ENCODE measurements around the gene AURKAIP1. TPM values are rescaled to one million over a fixed set of nuclear protein-coding genes. Genes with fewer than 3 reads are reported as not detected.

The AURKAIP1 gene
- total RNA-seq, 4 donors from 2014 or later = 92.7 to 134 (median 123) TPM

DNA sequence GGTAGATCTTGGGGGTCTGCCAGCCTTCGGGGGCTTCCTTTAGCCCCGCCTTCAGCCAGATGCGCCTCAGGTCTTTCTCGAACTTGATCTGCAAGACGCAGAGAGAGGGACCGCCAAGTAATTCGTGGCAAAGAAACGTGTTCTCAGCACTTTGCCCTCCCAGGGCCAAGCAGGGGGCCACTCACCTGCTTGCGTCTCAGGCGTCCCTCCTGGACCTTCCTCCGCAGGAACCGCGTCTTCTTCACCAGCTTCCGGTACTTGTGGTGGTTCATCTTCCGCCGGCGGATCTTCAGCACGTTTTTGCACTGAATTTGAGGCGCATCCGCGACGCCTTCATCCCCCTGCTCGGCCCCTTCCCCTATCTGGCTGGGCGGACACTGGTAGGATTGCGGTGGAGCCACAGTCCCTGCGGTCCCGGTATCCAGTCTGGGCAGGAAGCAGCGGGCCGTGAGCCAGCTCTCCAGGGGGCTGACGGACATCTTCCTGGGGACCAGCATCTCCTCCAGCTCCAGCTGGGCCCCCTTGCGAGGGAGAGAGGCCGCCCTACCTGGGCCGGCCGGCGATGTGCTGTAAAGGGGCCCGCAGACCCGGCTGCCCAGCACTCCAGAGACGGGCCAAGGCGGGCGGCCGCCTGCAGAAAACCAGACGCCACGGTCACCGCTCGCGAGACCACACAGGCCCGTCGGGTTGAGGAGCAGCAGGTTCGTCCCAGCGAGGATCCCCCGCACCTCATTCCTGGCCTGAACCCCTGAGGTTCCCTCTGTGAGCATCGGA lies 1.0 kb downstream of the AURKAIP1 start:
- 20 to 63% methylated on average over 1 to 40 of the region's 52 CpGs for WGBS, 2 donors
- Histone ChIP-seq H3K27ac (peak overlapping the region; percentile 95 to 97 (median 97)), H3K4me1 (peaks cover 26 to 56% (median 38%) of the 10 kb centered on the region in 3 donors), H3K36me3 (peaks cover 0 to 20% (median 0%) of the 10 kb centered on the region in 3 donors), H3K4me3 (peak overlapping the region; percentile 85 to 100 (median 96)), H3K9me3 (no peaks in the 10 kb centered on the region), H3K27me3 (no peaks in the 10 kb centered on the region)
- no peak for TF ChIP-seq POLR2A (IDR thresholded peaks at IDR 0.05)
- TF ChIP-seq, protein P1, sequence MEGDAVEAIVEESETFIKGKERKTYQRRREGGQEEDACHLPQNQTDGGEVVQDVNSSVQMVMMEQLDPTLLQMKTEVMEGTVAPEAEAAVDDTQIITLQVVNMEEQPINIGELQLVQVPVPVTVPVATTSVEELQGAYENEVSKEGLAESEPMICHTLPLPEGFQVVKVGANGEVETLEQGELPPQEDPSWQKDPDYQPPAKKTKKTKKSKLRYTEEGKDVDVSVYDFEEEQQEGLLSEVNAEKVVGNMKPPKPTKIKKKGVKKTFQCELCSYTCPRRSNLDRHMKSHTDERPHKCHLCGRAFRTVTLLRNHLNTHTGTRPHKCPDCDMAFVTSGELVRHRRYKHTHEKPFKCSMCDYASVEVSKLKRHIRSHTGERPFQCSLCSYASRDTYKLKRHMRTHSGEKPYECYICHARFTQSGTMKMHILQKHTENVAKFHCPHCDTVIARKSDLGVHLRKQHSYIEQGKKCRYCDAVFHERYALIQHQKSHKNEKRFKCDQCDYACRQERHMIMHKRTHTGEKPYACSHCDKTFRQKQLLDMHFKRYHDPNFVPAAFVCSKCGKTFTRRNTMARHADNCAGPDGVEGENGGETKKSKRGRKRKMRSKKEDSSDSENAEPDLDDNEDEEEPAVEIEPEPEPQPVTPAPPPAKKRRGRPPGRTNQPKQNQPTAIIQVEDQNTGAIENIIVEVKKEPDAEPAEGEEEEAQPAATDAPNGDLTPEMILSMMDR (IDR thresholded peaks at IDR 0.05) = no peak
- intact Hi-C loops (cut with DNase I) = no loop called here
- no peak for DNase-seq

DNA sequence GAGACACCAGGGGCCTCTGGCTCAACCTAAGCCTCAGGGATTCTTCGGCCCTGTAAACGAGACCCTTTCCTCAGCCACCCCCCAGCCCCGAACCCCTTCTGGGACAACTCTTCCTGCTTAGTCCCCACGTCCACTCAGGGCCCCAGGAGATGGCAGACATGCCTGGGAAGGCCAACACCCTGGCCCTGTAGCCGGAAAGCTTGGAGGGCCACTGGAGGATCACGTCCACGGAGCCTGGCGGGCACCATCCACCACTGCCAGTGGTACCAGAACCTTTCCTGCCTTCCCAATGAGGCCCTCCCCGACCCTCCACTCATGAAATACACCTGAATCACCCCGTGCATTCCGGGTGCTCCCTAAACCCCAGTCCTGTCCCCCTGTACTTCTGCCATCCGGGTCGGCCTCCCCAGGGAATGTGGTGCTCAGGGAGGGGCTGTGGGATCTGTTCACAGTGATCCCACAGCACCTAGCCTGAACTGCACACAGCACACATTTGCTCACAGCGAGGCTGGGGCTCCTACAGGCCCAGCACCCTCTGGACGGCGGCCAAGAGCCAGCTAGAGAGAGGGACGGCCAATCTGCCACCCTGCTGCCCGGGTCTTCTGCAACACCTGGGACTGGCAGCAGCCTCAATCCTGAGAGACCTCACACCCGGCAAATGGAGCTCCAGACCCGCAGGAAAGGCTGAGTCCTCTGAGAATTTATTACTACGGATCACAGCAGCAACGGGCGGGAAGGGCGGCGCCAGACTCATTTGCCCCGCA lies 1.8 kb downstream of the AURKAIP1 start:
- H3K36me3 ChIP-seq = peaks cover 0 to 20% (median 0%) of the 10 kb centered on the region in 3 donors
- no peak overlapping the region for H3K27ac ChIP-seq
- no peaks in the 10 kb centered on the region for H3K9me3 ChIP-seq
- 61 to 79% methylated on average over 10 to 13 of the region's 26 CpGs for WGBS, 2 donors
- peaks cover 26 to 56% (median 38%) of the 10 kb centered on the region in 3 donors for H3K4me1 ChIP-seq
- no peak for DNase-seq
- intact Hi-C loops (cut with DNase I) = no loop called here
- TF ChIP-seq, protein P1 (IDR thresholded peaks at IDR 0.05) = no peak
- TF ChIP-seq POLR2A (IDR thresholded peaks at IDR 0.05) = no peak
- H3K4me3 ChIP-seq = peak overlapping the region in 2 of 4 donors; percentile 85 to 96
- H3K27me3 ChIP-seq = no peaks in the 10 kb centered on the region

DNA sequence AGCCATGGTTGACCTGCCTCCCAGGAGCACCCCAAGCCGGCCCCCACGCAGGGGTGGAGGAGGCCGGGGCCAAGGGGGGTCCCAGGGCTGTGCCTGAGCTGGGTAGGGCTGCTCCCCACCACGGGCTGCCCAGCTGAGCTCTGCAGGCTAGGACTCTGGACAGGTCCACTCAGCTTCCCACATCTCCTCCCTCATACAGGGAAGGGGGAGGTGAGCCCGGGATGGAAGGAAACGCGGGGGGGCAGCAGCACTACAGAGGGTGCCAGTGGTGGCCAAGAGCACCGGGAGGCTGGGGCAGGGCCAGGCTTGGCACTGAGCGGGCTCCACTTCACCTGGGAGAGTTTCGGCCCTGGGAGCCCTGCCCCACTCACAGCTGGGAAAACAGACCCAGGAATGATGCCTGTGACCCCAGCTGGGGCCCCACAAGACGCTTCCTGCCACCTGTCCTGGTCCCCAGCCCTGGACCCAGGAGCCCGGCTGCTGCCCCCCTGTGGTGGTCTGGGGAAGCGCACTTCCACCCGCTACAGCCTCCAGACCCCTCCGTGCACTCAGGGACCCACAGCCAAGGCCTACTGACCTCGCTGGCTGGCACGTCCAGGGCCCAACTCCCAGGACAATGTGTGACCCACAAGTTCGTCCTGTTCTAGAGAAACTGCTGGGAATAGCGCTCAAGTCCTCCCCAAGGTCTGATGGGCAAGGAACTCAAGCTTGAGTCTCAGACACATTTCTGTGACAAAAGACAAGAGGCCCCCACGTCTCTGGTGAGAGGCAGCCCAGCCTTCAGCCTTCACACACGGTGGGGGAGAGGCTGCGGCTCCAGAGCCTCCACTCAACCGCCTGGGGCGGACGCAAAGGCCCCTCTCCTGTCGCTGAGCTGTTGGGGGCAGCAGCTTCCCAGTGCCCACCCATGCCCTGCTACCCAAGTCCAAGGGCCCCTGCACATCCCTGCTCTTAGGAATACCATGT lies 3.0 kb downstream of the AURKAIP1 start:
- Histone ChIP-seq H3K27me3 (no peaks in the 10 kb centered on the region), H3K27ac (peak overlapping the region in 1 of 4 donors; percentile 14), H3K4me3 (peak overlapping the region in 1 of 4 donors; percentile 33), H3K36me3 (peaks cover 0 to 20% (median 0%) of the 10 kb centered on the region in 3 donors), H3K9me3 (no peaks in the 10 kb centered on the region), H3K4me1 (peaks cover 26 to 54% (median 38%) of the 10 kb centered on the region in 3 donors)
- DNase-seq = no peak
- no peak for TF ChIP-seq POLR2A (IDR thresholded peaks at IDR 0.05)
- TF ChIP-seq, protein P1 (IDR thresholded peaks at IDR 0.05) = peak; percentile 77 to 97 (median 90)
- 25% methylated on average over 16 of the region's 26 CpGs; no CpG with 5 or more reads in 1 of the 2 donors for WGBS, 2 donors
- intact Hi-C loops (cut with DNase I) = no loop called here

DNA sequence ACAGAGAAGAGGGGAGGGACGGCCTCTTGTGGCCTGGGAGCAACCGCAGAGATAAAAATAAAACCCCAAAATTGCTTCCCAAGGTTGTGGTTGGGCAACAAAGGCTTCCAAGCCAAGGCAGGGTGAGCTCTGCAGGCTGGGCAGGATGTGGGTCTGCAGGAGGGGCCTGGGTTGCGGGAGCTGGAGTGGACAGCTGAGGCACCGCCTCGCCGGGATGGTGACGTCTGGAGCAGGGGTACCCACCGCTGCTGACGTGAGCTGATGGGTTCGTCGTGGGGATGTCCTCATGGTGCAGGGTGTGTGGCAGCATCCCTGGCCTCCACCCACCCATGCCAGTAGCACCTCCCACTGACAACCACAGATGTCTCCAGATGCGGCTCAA lies 3.7 kb downstream of the AURKAIP1 start:
- Histone ChIP-seq H3K27me3 (no peaks in the 10 kb centered on the region), H3K9me3 (no peaks in the 10 kb centered on the region), H3K27ac (no peak overlapping the region), H3K4me1 (peaks cover 26 to 48% (median 34%) of the 10 kb centered on the region in 3 donors), H3K4me3 (no peak overlapping the region), H3K36me3 (peaks cover 0 to 20% (median 0%) of the 10 kb centered on the region in 3 donors)
- DNase-seq = no peak
- TF ChIP-seq, protein P1 (IDR thresholded peaks at IDR 0.05) = no peak
- no peak for TF ChIP-seq POLR2A (IDR thresholded peaks at IDR 0.05)
- 37 to 79% methylated on average over 2 to 10 of the region's 12 CpGs for WGBS, 2 donors
- intact Hi-C loops (cut with DNase I) = no loop called here

All from esophagus squamous epithelium (tissue), 5 donors.